Adrenal gland (tissue), 12 donors: ENCODE data around the gene CSF2. TPM values are rescaled to one million over a fixed set of nuclear protein-coding genes. Genes with fewer than 3 reads are reported as not detected.

Source experiments
- DNase-seq, 7 donors: peaks; one replicate each; pipeline ENCODE4 v3.0.0-alpha.2; 2019 to 2020
- H3K27ac ChIP-seq, 5 donors: fragments of 200-600 bp; sonication (generic) in 4 of 5; 1 replicate in 3 of 5; 2 replicates in 2 of 5; pipeline versions ENCODE4 v1.5.1 to v1.8.0; 2016 to 2020; ENCODE audit warnings: mild to moderate bottlenecking in 1 of 5
- H3K27me3 ChIP-seq: fragments of 200-600 bp; 2 replicates; pipeline ENCODE4 v1.8.0; 2021
- H3K36me3 ChIP-seq, 2 donors: fragments of 200-600 bp; replicated peaks in 1 of 2; 1 replicate in 1 of 2; 2 replicates in 1 of 2; pipeline versions ENCODE4 v1.5.1 to v1.8.0; 2018 to 2022
- H3K4me1 ChIP-seq, 2 donors: fragments of 200-600 bp; replicated peaks in 1 of 2; 1 replicate in 1 of 2; 2 replicates in 1 of 2; pipeline versions ENCODE4 v1.5.1 to v1.8.0; 2018 to 2021
- H3K4me3 ChIP-seq, 4 donors: fragments of 200-600 bp; sonication (generic) in 3 of 4; one replicate each; pipeline ENCODE4 v1.5.1; 2016 to 2018
- H3K9me3 ChIP-seq, 3 donors: fragments of 200-600 bp; sonication (generic) in 1 of 3; replicated peaks in 1 of 3; 1 replicate in 2 of 3; 2 replicates in 1 of 3; pipeline versions ENCODE4 v1.5.1 to v1.8.0; 2016 to 2021
- POLR2A ChIP-seq, 2 donors: fragments of 450-650 bp; IDR thresholded peaks; one replicate each; pipeline ENCODE4 v1.6.1; 2017; ENCODE audit warnings: antibody characterized with exemption in 2 of 2, mild to moderate bottlenecking in 2 of 2, moderate library complexity in 1 of 2
- WGBS, 4 donors: extraction: QIAGEN DNeasy Blood & Tissue Kit in 2 of 4; methylation state at CpG; one replicate each; pipeline versions ENCODE4 v1.1.5 to v1.1.7; 2013 to 2017; 5-methylcytosine and 5-hydroxymethylcytosine counted together
- intact Hi-C, 2 donors: fragments of 100-400 bp; cut with DNase I; formaldehyde crosslinking; loops; one replicate each; pipeline versions ENCODE4 v1.14.1 to v1.15.0; 2022 to 2023
- polyA plus RNA-seq, 3 donors: library from polyadenylated mRNA; stranded (reverse); fragments of 200-250 nt in 2 of 3; fragments of 350-450 nt in 1 of 3; fragmentation: Illumina TruSeq in 1 of 3; extraction: RNeasy Lipid Tissue Mini Kit (QIAGEN cat#74804) in 1 of 3; gene quantifications; one replicate each; pipeline ENCODE4 v1.2.3, GENCODE V29; 2013 to 2014
- total RNA-seq, 9 donors: library from RNA; depleted of rRNA in 4 of 9; stranded (reverse); fragments of >200 nt in 4 of 9; fragments of 120-200 nt in 1 of 9; fragmentation: NEBNext Ultra II Directional in 1 of 9; extraction: Animal tissue kit (Norgen Biotek cat#: 25700) in 1 of 9; gene quantifications; one replicate each; pipeline versions ENCODE4 v1.1.0 to v1.2.4, GENCODE V29; 2013 to 2023
- TF ChIP-seq, protein P1 (sequence below), 6 experiments: fragments of 450-650 bp in 4 of 6; fragments of 200-600 bp in 2 of 6; sonication (generic) in 1 of 6; IDR thresholded peaks; 1 replicate in 5 of 6; 2 replicates in 1 of 6; pipeline versions ENCODE4 v1.5.1 to v1.8.0; 2016 to 2021; ENCODE audit warnings: antibody characterized with exemption in 6 of 6, mild to moderate bottlenecking in 2 of 6, moderate library complexity in 1 of 6
- donor health status: healthy with polysubstance abuse.
- donor health status: Bipolar disorder and iron deficiency.
- donor health status: DM: yes; HTN: yes; CAD: no.
- donor health status: DM: no; HTN: no; CAD: no.
- donor health status: DM: no; HTN: no; CAD: no.
- donor health status: DM: yes; HTN: yes; CAD: no.

Gene CSF2
- total and polyA plus RNA-seq, 12 donors, result 0.31 TPM; not detected in 11

DNA sequence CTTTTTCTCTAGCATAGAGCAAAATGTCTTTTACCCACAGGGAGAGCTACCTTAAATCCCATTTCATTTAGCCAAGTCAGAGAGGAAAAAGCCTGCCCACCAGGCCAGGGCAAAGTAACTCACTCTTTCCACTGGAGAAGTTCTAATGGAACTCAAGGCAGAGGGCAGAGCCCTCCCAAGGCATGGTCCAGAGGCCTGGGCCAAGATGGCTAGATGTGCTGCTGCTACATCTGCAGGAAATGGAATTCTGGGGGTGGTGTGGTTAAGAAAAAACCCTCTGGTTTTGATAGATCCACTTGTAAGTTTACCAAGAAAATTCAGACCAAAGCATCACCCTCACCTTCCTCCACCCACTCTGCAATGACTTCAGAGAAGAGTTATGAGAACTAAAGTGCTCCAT, 37.3 kb downstream of the CSF2 start:
- Histone ChIP-seq H3K27me3 (no peaks in the 10 kb centered on the region), H3K36me3 (no peaks in the 10 kb centered on the region), H3K4me1 (no peaks in the 10 kb centered on the region), H3K27ac (no peak overlapping the region), H3K9me3 (no peaks in the 10 kb centered on the region), H3K4me3 (no peak overlapping the region)
- no peak for DNase-seq
- intact Hi-C loops, result no loop called here
- no peak for TF ChIP-seq POLR2A (IDR thresholded peaks at IDR 0.05)
- TF ChIP-seq, protein P1, sequence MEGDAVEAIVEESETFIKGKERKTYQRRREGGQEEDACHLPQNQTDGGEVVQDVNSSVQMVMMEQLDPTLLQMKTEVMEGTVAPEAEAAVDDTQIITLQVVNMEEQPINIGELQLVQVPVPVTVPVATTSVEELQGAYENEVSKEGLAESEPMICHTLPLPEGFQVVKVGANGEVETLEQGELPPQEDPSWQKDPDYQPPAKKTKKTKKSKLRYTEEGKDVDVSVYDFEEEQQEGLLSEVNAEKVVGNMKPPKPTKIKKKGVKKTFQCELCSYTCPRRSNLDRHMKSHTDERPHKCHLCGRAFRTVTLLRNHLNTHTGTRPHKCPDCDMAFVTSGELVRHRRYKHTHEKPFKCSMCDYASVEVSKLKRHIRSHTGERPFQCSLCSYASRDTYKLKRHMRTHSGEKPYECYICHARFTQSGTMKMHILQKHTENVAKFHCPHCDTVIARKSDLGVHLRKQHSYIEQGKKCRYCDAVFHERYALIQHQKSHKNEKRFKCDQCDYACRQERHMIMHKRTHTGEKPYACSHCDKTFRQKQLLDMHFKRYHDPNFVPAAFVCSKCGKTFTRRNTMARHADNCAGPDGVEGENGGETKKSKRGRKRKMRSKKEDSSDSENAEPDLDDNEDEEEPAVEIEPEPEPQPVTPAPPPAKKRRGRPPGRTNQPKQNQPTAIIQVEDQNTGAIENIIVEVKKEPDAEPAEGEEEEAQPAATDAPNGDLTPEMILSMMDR (IDR thresholded peaks at IDR 0.05), result no peak

DNA sequence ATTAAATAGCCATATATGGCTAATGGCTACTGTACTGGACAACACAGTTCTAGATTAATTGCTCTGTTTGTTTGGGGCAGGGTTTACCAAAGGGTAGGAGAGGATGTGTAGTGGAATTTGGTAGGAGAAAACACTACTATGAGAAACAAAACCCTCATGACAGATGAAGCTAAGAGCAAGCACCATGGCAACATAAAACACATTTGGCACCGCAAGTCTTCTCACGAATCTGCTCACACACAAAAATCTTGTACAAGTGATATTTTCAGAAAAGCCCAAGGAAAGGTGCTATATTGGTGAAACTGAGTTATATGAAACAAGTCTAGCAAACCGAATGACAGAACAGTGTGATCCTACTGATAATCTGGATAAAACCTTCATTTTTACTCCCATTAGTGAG, 38.5 kb downstream of the CSF2 start:
- no peak for TF ChIP-seq POLR2A (IDR thresholded peaks at IDR 0.05)
- TF ChIP-seq, protein P1 (IDR thresholded peaks at IDR 0.05), result no peak
- 83 to 91% (median 87%) methylated on average over 3 of the region's 3 CpGs for WGBS, 4 donors
- intact Hi-C loops, result no loop called here
- Histone ChIP-seq H3K36me3 (no peaks in the 10 kb centered on the region), H3K27ac (no peak overlapping the region), H3K9me3 (no peaks in the 10 kb centered on the region), H3K27me3 (no peaks in the 10 kb centered on the region), H3K4me1 (no peaks in the 10 kb centered on the region), H3K4me3 (no peak overlapping the region)
- no peak for DNase-seq

DNA sequence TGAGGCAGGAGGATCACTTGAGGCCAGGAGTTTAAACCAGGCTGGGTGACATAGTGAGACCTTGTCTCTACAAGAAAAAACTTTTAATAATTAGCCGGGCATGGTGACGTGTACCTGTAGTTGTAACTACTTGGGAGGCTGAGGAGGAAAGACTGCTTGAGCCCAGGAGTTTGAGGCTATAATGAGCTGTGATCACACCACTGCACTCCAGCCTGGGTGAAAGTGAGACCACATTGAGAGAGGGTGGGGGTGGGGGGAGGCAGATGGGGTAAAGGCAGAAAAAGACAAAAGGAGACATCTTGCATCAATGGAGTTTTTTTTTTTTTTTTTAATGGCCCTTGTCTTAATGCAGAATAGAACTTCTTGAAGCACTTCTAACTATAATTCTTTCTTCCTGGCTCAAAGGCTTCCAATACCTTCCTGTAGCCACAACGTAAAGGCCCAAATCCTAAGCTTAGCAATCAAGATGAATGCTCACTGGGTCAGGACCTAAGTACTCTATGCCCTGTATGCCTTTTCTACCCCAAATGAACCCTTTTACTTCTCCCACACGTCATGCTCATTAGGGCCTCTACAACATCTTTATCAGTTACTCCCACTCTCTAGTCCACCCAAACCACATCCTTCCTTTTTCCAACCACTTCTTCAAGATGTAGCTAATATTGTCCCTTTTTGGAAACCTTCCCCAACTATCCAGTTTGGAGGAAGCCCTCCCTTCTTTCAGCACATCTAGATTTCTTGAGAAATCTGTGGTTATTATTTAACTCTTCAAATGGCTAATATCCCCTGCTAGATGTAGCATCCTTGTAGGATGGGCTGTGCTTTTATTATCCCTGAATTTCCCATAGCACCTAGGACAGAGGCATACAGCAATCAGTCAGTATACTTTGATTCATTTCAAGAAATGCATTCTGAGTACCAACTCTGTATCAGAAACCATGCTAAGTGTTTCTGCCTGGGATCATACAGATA, 40.8 kb downstream of the CSF2 start:
- no peak for TF ChIP-seq POLR2A (IDR thresholded peaks at IDR 0.05)
- TF ChIP-seq, protein P1 (IDR thresholded peaks at IDR 0.05), result no peak
- WGBS, 4 donors, result 58 to 80% (median 78%) methylated on average over 4 of the region's 4 CpGs

GRCh38 chr5:132115375-132115774, 41.8 kb downstream of the CSF2 start:
- DNase-seq, result no peak
- WGBS, 4 donors, result 90 to 98% (median 92%) methylated on average over 1 of the region's 1 CpG
- TF ChIP-seq, protein P1 (IDR thresholded peaks at IDR 0.05), result no peak
- no peak for TF ChIP-seq POLR2A (IDR thresholded peaks at IDR 0.05)
- H3K9me3 ChIP-seq, result no peaks in the 10 kb centered on the region
- no peak overlapping the region for H3K4me3 ChIP-seq
- intact Hi-C loops, result no loop called here
- H3K4me1 ChIP-seq, result no peaks in the 10 kb centered on the region
- no peaks in the 10 kb centered on the region for H3K36me3 ChIP-seq
- H3K27ac ChIP-seq, result no peak overlapping the region
- no peaks in the 10 kb centered on the region for H3K27me3 ChIP-seq

More for the DNA sequence above, 40.8 kb downstream of the CSF2 start:
- Histone ChIP-seq H3K4me1 (no peaks in the 10 kb centered on the region), H3K27ac (no peak overlapping the region), H3K4me3 (no peak overlapping the region), H3K36me3 (no peaks in the 10 kb centered on the region), H3K27me3 (no peaks in the 10 kb centered on the region), H3K9me3 (no peaks in the 10 kb centered on the region)
- intact Hi-C loops, result no loop called here
- no peak for DNase-seq
